ENCODE results near the gene NAXE.

GRCh38 chr1:156602557-156602993, 11.0 kb downstream of the NAXE start:
- TF ChIP-seq ZFX (IDR thresholded peaks at IDR 0.05), result no peak
- peak; percentile 37 for TF ChIP-seq CTCF (conservative IDR thresholded peaks at IDR 0.05)
